ENCODE data around the gene TNIP3. TPM values are rescaled to one million over a fixed set of nuclear protein-coding genes. Genes with fewer than 3 reads are reported as not detected.

Gene TNIP3
- total and polyA plus RNA-seq, 2 donors (not counting 1 experiment from before 2014, with no cell fraction given) = 0.50 to 0.51 TPM

DNA sequence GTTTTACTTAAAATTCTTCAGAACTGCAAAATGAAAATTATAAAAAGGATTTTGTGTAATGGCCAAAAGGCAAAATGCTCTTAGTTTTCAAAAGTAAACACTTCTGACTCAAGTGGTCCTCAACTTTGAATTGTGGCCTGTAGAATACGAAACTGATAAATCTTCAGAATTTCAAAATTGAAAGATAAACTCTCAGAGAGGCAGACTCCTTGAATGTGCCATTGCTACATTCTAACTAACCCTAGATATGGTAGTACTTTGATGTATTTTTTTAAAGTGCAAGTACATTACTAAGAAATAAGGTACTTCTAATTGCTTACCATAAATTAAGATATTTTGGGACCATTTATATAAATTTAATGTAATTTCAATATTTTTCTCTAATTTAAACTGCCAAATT is 44.4 kb downstream of the TNIP3 start:
- Histone ChIP-seq H3K27ac (ENCODE audit: insufficient read depth, low read length) (no peak overlapping the region), H3K4me1 (ENCODE audit: control insufficient read depth, extremely low read depth, insufficient read depth, low read length) (no peaks in the 10 kb centered on the region), H3K4me2 (ENCODE audit: extremely low read depth, insufficient read depth, low read length) (no peak overlapping the region), H3K9me3 (ENCODE audit: control insufficient read depth, insufficient read depth, low read depth, low read length) (no peaks in the 10 kb centered on the region), H3K4me3 (replicated peaks in 1 of 4; ENCODE audit: control extremely low read depth in 1 of 4, insufficient read depth in 1 of 4, low read depth in 3 of 4, low read length in 4 of 4) (no peak overlapping the region), H3K9ac (ENCODE audit: insufficient read depth, low read length) (no peak overlapping the region), H2AFZ (ENCODE audit: low read length) (no peak overlapping the region), H4K20me1 (ENCODE audit: control insufficient read depth, extremely low read depth, insufficient read depth, low read length) (no peaks in the 10 kb centered on the region), H3K79me2 (ENCODE audit: control insufficient read depth, insufficient read depth, low read length) (no peaks in the 10 kb centered on the region), H3K27me3 (ENCODE audit: control insufficient read depth, insufficient read depth, low read length) (no peaks in the 10 kb centered on the region), H3K36me3 (ENCODE audit: control insufficient read depth, insufficient read depth, low read length) (no peaks in the 10 kb centered on the region)
- no peak for DNase-seq (ENCODE audit: low read depth in 2 of 2)
- TF ChIP-seq, protein P1, sequence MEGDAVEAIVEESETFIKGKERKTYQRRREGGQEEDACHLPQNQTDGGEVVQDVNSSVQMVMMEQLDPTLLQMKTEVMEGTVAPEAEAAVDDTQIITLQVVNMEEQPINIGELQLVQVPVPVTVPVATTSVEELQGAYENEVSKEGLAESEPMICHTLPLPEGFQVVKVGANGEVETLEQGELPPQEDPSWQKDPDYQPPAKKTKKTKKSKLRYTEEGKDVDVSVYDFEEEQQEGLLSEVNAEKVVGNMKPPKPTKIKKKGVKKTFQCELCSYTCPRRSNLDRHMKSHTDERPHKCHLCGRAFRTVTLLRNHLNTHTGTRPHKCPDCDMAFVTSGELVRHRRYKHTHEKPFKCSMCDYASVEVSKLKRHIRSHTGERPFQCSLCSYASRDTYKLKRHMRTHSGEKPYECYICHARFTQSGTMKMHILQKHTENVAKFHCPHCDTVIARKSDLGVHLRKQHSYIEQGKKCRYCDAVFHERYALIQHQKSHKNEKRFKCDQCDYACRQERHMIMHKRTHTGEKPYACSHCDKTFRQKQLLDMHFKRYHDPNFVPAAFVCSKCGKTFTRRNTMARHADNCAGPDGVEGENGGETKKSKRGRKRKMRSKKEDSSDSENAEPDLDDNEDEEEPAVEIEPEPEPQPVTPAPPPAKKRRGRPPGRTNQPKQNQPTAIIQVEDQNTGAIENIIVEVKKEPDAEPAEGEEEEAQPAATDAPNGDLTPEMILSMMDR (conservative IDR thresholded peaks at IDR 0.05 in 1 of 2, IDR thresholded peaks at IDR 0.05 in 1 of 2; ENCODE audit: low read depth in 1 of 2, low read length in 2 of 2) = no peak
- TF ChIP-seq EZH2 (IDR thresholded peaks at IDR 0.05; ENCODE audit: low read length, missing control alignments) = no peak

DNA sequence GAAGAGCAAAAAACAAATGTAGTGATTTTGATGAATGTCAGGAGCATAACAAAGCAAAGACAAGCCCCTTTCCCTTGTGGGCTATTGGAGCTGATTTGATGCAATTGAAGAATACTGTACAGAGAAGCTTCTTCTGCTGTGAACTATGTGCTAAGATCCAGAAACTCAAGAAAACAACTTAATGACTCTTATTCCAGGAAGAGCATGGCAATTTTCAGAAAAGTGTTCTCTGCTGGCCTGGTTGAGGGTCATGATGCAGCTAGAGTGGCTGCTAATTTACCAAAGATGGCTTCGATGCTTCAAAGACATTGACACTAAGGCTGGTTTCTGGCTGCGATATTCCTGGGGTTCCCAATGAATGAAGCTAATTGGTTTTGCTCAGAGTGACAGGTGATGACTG is 45.8 kb downstream of the TNIP3 start:
- no peaks in the 10 kb centered on the region for H3K9me3 ChIP-seq (ENCODE audit: control insufficient read depth, insufficient read depth, low read depth, low read length)
- no peaks in the 10 kb centered on the region for H3K4me1 ChIP-seq (ENCODE audit: control insufficient read depth, extremely low read depth, insufficient read depth, low read length)
- no peak overlapping the region for H3K9ac ChIP-seq (ENCODE audit: insufficient read depth, low read length)
- no peak overlapping the region for H2AFZ ChIP-seq (ENCODE audit: low read length)
- H3K4me2 ChIP-seq (ENCODE audit: extremely low read depth, insufficient read depth, low read length) = no peak overlapping the region
- no peak for TF ChIP-seq EZH2 (IDR thresholded peaks at IDR 0.05; ENCODE audit: low read length, missing control alignments)
- TF ChIP-seq, protein P1 (conservative IDR thresholded peaks at IDR 0.05 in 1 of 2, IDR thresholded peaks at IDR 0.05 in 1 of 2; ENCODE audit: low read depth in 1 of 2, low read length in 2 of 2) = no peak
- DNase-seq (ENCODE audit: low read depth in 2 of 2) = no peak
- H3K4me3 ChIP-seq (replicated peaks in 1 of 4; ENCODE audit: control extremely low read depth in 1 of 4, insufficient read depth in 1 of 4, low read depth in 3 of 4, low read length in 4 of 4) = no peak overlapping the region
- H3K27me3 ChIP-seq (ENCODE audit: control insufficient read depth, insufficient read depth, low read length) = no peaks in the 10 kb centered on the region
- H3K27ac ChIP-seq (ENCODE audit: insufficient read depth, low read length) = no peak overlapping the region
- H4K20me1 ChIP-seq (ENCODE audit: control insufficient read depth, extremely low read depth, insufficient read depth, low read length) = no peaks in the 10 kb centered on the region
- no peaks in the 10 kb centered on the region for H3K79me2 ChIP-seq (ENCODE audit: control insufficient read depth, insufficient read depth, low read length)
- H3K36me3 ChIP-seq (ENCODE audit: control insufficient read depth, insufficient read depth, low read length) = no peaks in the 10 kb centered on the region

DNA sequence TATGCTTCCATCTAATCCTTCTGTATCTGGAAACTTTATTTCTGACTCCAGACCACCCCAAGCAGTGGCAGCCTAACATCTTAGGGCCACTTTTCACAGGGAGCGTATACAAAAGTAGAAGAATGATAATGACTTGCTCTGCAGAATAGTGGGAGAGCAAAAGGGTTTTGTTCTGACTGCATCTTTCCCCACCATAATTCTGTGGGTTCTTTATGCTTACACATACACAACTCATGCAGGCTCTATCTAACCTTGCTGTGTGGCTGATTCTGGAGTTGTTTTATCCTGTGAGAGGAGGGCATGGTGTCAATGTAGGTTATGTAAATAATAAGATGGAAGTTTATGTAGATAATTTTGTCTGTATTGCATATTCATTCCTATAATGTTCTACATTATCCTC is 49.4 kb downstream of the TNIP3 start:
- H4K20me1 ChIP-seq (ENCODE audit: control insufficient read depth, extremely low read depth, insufficient read depth, low read length) = no peaks in the 10 kb centered on the region
- H3K9ac ChIP-seq (ENCODE audit: insufficient read depth, low read length) = no peak overlapping the region
- DNase-seq (ENCODE audit: low read depth in 2 of 2) = no peak
- no peaks in the 10 kb centered on the region for H3K79me2 ChIP-seq (ENCODE audit: control insufficient read depth, insufficient read depth, low read length)
- no peaks in the 10 kb centered on the region for H3K9me3 ChIP-seq (ENCODE audit: control insufficient read depth, insufficient read depth, low read depth, low read length)
- H2AFZ ChIP-seq (ENCODE audit: low read length) = no peak overlapping the region
- TF ChIP-seq, protein P1 (conservative IDR thresholded peaks at IDR 0.05 in 1 of 2, IDR thresholded peaks at IDR 0.05 in 1 of 2; ENCODE audit: low read depth in 1 of 2, low read length in 2 of 2) = no peak
- TF ChIP-seq EZH2 (IDR thresholded peaks at IDR 0.05; ENCODE audit: low read length, missing control alignments) = no peak
- no peak overlapping the region for H3K4me3 ChIP-seq (replicated peaks in 1 of 4; ENCODE audit: control extremely low read depth in 1 of 4, insufficient read depth in 1 of 4, low read depth in 3 of 4, low read length in 4 of 4)
- no peak overlapping the region for H3K4me2 ChIP-seq (ENCODE audit: extremely low read depth, insufficient read depth, low read length)
- H3K36me3 ChIP-seq (ENCODE audit: control insufficient read depth, insufficient read depth, low read length) = no peaks in the 10 kb centered on the region
- H3K27me3 ChIP-seq (ENCODE audit: control insufficient read depth, insufficient read depth, low read length) = no peaks in the 10 kb centered on the region
- no peak overlapping the region for H3K27ac ChIP-seq (ENCODE audit: insufficient read depth, low read length)
- no peaks in the 10 kb centered on the region for H3K4me1 ChIP-seq (ENCODE audit: control insufficient read depth, extremely low read depth, insufficient read depth, low read length)
